H1 (cell line): ENCODE results near the gene NF1. TPM values are rescaled to one million over a fixed set of nuclear protein-coding genes. Genes with fewer than 3 reads are reported as not detected.

Experiments
- ATF2 ChIP-seq: IDR thresholded peaks from 2 replicates; pipeline ENCODE4 v1.6.1; 2012; ENCODE audit warnings: low read length, inconsistent platforms
- CHD7 ChIP-seq: fragments of 300-600 bp; sonication (generic); IDR thresholded peaks from 2 replicates; pipeline ENCODE4 v1.7.1; 2012; ENCODE audit warnings: low read length, moderate library complexity, mild to moderate bottlenecking, inconsistent platforms; ENCODE audit not compliant: insufficient replicate concordance
- FOSL1 ChIP-seq: IDR thresholded peaks from 2 replicates; pipeline ENCODE4 v1.6.1; 2011; ENCODE audit warnings: mild to moderate bottlenecking, low read depth, low read length, moderate library complexity; ENCODE audit not compliant: insufficient read depth
- KDM1A ChIP-seq: fragments of 200-600, 300-600 bp; sonication (generic); IDR thresholded peaks from 2 replicates; pipeline ENCODE4 v1.7.1; 2016; ENCODE audit warnings: mild to moderate bottlenecking, low read length, borderline replicate concordance
- MAX ChIP-seq: IDR thresholded peaks from 2 replicates; pipeline ENCODE4 v1.6.1; 2012; ENCODE audit warnings: inconsistent platforms
- POU5F1 ChIP-seq: IDR thresholded peaks from 2 replicates; pipeline ENCODE4 v1.6.1; 2011; ENCODE audit warnings: low read depth, mild to moderate bottlenecking, low read length, moderate library complexity
- SIX5 ChIP-seq: IDR thresholded peaks from 2 replicates; pipeline ENCODE4 v1.6.1; 2011; ENCODE audit warnings: mild to moderate bottlenecking, low read depth, low read length
- SUZ12 ChIP-seq: fragments of 200-600 bp; sonication (generic); IDR thresholded peaks from 2 replicates; pipeline ENCODE4 v1.6.1; 2012; ENCODE audit warnings: mild to moderate bottlenecking, inconsistent platforms, low read length, moderate library complexity, mixed read lengths
- polyA plus RNA-seq, 7 experiments: library from polyadenylated mRNA; depleted of rRNA in 3 of 7; stranded (reverse) in 5 of 7; unstranded in 2 of 7; fragments of >200 nt in 5 of 7; fragments of 200-250 nt in 2 of 7; gene quantifications; 1 replicate in 5 of 7; 2 replicates in 1 of 7; 4 replicates in 1 of 7; pipeline versions ENCODE4 v1.2.1 to v1.2.3, GENCODE V29; 2011 to 2013; ENCODE audit warnings: missing spikeins in 2 of 7, mixed read lengths in 2 of 7
- total RNA-seq: library from RNA; stranded (reverse); fragmentation: NEBNext Ultra II Directional; extraction: Animal tissue kit (Norgen Biotek cat#: 25700); gene quantifications from 2 replicates; pipeline ENCODE4 v1.2.1, GENCODE V29; 2021

NF1 gene
- total and polyA plus RNA-seq, 2 of the 8 experiments (the other 6 are each of a cell fraction or from before 2014, with no cell fraction given), result 19.3 to 29.6 TPM

GRCh38 chr17:31079731-31080130 is 15.0 kb upstream of the NF1 start (continued):
- TF ChIP-seq CHD7 (no peak), MAX (no peak), FOSL1 (no peak), SUZ12 (no peak), SIX5 (no peak), POU5F1 (no peak), ATF2 (no peak), KDM1A (no peak)
